CD4-positive, alpha-beta memory T cell (primary cell): Measurements from ENCODE around the gene SLC35B2. TPM values are rescaled to one million over a fixed set of nuclear protein-coding genes. Genes with fewer than 3 reads are reported as not detected.

Experiments used
- CTCF ChIA-PET: fragments of 350-600 bp; sonication (Branson Sonifier 250); formaldehyde crosslinking; loops from one replicate; lab custom pipeline; 2021; ENCODE audit warnings: inconsistent platforms; ENCODE audit not compliant: partially characterized antibody; lab: Charles Lee
- POLR2A ChIA-PET: fragments of 350-600 bp; sonication (Branson Sonifier 250); formaldehyde crosslinking; loops from one replicate; lab custom pipeline; 2021; ENCODE audit not compliant: partially characterized antibody; lab: Charles Lee
- DNase-seq, 5 donors: peaks; one replicate each; pipeline versions ENCODE4 v3.0.0 to v3.0.0-alpha.2; 2020 to 2022; ENCODE audit warnings: mixed read lengths in 1 of 5
- H3K27ac ChIP-seq: one replicate; pipeline ENCODE4 v1.7.0; 2013; ENCODE audit warnings: low read depth, low read length
- H3K27me3 ChIP-seq: 2 replicates; pipeline ENCODE4 v1.7.0; 2013; ENCODE audit warnings: mild to moderate bottlenecking, low read length, moderate library complexity; ENCODE audit not compliant: insufficient read depth
- H3K36me3 ChIP-seq: 2 replicates; pipeline ENCODE4 v1.7.0; 2013; ENCODE audit warnings: mild to moderate bottlenecking, low read length, moderate library complexity; ENCODE audit not compliant: insufficient read depth
- H3K4me1 ChIP-seq: 2 replicates; pipeline ENCODE4 v1.7.0; 2013; ENCODE audit warnings: mild to moderate bottlenecking, low read length, moderate library complexity; ENCODE audit not compliant: insufficient read depth
- H3K4me3 ChIP-seq, 2 donors: one replicate each; pipeline ENCODE4 v1.7.0; 2013; ENCODE audit warnings: low read length in 2 of 2, mild to moderate bottlenecking in 1 of 2
- H3K9me3 ChIP-seq, 2 donors: one replicate each; pipeline ENCODE4 v1.7.0; 2013; ENCODE audit warnings: low read length in 2 of 2, control low read depth in 1 of 2; ENCODE audit not compliant: control insufficient read depth in 1 of 2
- H3K27ac Mint-ChIP-seq, 7 donors: one replicate each; pipeline ENCODE4 v1.8.0; 2020 to 2021; ENCODE audit warnings: mixed read lengths in 7 of 7, mild to moderate bottlenecking in 6 of 7, inconsistent platforms in 3 of 7, moderate library complexity in 3 of 7
- H3K27me3 Mint-ChIP-seq, 2 donors: one replicate each; pipeline ENCODE4 v1.8.0; 2020 to 2021; ENCODE audit warnings: mixed read lengths in 2 of 2
- H3K36me3 Mint-ChIP-seq, 2 donors: one replicate each; pipeline ENCODE4 v1.8.0; 2020 to 2021; ENCODE audit warnings: mixed read lengths in 2 of 2, inconsistent platforms in 1 of 2, mild to moderate bottlenecking in 1 of 2
- H3K4me1 Mint-ChIP-seq, 4 donors: one replicate each; pipeline ENCODE4 v1.8.0; 2020 to 2021; ENCODE audit warnings: mixed read lengths in 4 of 4, mild to moderate bottlenecking in 1 of 4
- H3K4me3 Mint-ChIP-seq, 8 donors: one replicate each; pipeline ENCODE4 v1.8.0; 2020 to 2021; ENCODE audit warnings: mixed read lengths in 8 of 8, mild to moderate bottlenecking in 7 of 8, moderate library complexity in 6 of 8, inconsistent platforms in 3 of 8
- H3K9me3 Mint-ChIP-seq, 8 donors: one replicate each; pipeline ENCODE4 v1.8.0; 2020 to 2021; ENCODE audit warnings: mixed read lengths in 8 of 8, mild to moderate bottlenecking in 5 of 8, inconsistent platforms in 3 of 8, moderate library complexity in 1 of 8
- intact Hi-C: fragments of 100-400 bp; cut with micrococcal nuclease; formaldehyde crosslinking; loops from one replicate; pipeline ENCODE4 v1.15.1; 2023
- polyA plus RNA-seq, 2 donors: library from polyadenylated mRNA; unstranded; fragments of 300-500 nt; fragmentation: Illumina TruSeq; gene quantifications; one replicate each; pipeline ENCODE4 v1.2.3, GENCODE V29; 2021
- total RNA-seq, 2 experiments: library from RNA; stranded (reverse); gene quantifications; one replicate each; pipeline ENCODE4 v1.2.3, GENCODE V29; 2021

SLC35B2 gene
- total and polyA plus RNA-seq, 4 experiments from 2014 or later: 20.7 to 65.3 (median 31.2) TPM

DNA sequence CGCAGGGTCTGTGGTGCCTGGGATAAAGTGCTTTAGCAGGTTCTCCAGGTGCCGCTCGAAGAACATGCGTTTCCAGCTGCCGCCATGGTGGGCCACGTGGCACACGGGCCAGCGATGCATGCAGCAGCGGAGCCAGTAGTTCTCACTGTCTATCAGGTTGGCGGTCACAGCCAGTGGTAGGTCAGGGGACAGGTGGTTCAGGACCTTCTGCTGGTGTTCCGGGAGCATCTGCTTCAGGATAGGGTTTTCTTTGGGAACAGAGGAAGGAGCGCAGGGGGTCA is 28.9 kb upstream of the SLC35B2 start:
- CTCF ChIA-PET: no interaction called here
- H3K27ac ChIP-seq: no peak overlapping the region
- H3K4me3 ChIP-seq: no peak overlapping the region
- no peaks in the 10 kb centered on the region for H3K4me1 ChIP-seq
- intact Hi-C loops: no loop called here
- Mint-ChIP-seq H3K4me1 (no peaks in the 10 kb centered on the region), H3K27ac (no peak overlapping the region), H3K36me3 (no peaks in the 10 kb centered on the region), H3K27me3 (peaks cover 50 to 57% of the 10 kb centered on the region in 2 donors), H3K9me3 (peaks cover 0 to 3% (median 0%) of the 10 kb centered on the region in 8 donors), H3K4me3 (no peak overlapping the region)
- POLR2A ChIA-PET: no interaction called here
- H3K9me3 ChIP-seq: no peaks in the 10 kb centered on the region
- DNase-seq: no peak
- H3K27me3 ChIP-seq: no peaks in the 10 kb centered on the region
- no peaks in the 10 kb centered on the region for H3K36me3 ChIP-seq

DNA sequence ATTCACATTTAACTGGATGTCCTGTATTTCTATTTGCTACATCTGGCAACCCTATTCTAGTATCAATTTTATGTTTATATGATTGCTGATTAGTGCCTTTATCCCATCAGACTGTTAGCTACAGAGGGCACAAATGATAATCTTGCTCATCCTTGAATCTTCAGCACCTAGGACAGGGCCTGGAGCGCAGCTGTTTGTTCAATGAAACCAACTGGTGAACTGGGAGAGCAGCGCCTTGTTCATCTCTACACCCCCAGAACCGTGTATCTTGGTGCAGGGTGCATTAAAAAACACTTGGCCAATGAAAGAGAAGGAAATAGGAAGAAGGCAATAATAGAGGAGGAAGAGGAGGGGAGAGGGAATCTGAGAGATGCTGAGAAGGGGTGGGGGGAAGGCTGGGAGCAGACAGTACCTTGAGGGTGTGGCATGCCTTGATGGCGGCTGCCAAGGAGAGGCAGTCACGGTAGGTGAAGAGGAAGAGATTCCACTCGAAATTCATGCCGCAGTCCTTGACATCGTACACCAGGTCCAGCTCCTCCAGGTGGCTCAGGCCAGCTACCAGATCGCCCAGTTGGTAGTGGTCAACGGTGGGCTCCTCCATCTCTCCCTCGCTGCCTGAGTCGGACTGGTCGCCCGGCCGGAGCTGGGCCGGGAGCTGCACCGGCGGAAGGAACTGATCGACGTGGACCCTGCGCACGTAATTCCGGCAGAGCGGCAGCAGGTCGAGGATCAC is 28.4 kb upstream of the SLC35B2 start:
- no peak for DNase-seq
- Histone ChIP-seq H3K4me3 (no peak overlapping the region), H3K27me3 (no peaks in the 10 kb centered on the region), H3K27ac (no peak overlapping the region), H3K4me1 (no peaks in the 10 kb centered on the region), H3K36me3 (no peaks in the 10 kb centered on the region), H3K9me3 (no peaks in the 10 kb centered on the region)
- Mint-ChIP-seq H3K27me3 (peaks cover 47 to 55% of the 10 kb centered on the region in 2 donors), H3K36me3 (no peaks in the 10 kb centered on the region), H3K4me3 (no peak overlapping the region), H3K9me3 (peaks cover 0 to 3% (median 0%) of the 10 kb centered on the region in 8 donors), H3K27ac (no peak overlapping the region), H3K4me1 (no peaks in the 10 kb centered on the region)
- CTCF ChIA-PET: no interaction called here
- POLR2A ChIA-PET: no interaction called here
- intact Hi-C loops: no loop called here

DNA sequence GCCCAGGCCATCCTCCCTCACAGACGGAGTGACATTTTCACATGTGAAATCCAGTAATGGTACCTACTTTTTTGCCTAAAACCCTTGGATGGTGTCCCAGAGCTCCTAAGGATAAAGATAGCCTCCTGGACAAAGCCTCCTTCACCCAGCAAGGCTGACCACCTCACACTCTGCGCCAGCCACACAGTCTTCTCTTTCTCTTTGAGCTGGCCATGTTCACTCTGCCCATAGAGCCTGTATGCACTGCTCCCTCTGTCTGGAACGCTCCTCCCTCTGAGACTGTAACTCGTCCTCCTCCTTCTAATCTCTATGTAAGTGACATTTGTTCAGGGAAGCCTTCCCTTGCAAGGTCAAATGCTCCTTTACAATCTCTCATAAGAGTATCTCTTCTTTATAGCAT is 27.5 kb upstream of the SLC35B2 start:
- Mint-ChIP-seq H3K4me1 (no peaks in the 10 kb centered on the region), H3K4me3 (no peak overlapping the region), H3K27me3 (peaks cover 43 to 50% of the 10 kb centered on the region in 2 donors), H3K27ac (no peak overlapping the region), H3K36me3 (no peaks in the 10 kb centered on the region), H3K9me3 (peaks cover 0 to 3% (median 0%) of the 10 kb centered on the region in 8 donors)
- CTCF ChIA-PET: no interaction called here
- no peaks in the 10 kb centered on the region for H3K4me1 ChIP-seq
- POLR2A ChIA-PET: no interaction called here
- H3K4me3 ChIP-seq: no peak overlapping the region
- intact Hi-C loops: no loop called here
- H3K27me3 ChIP-seq: no peaks in the 10 kb centered on the region
- DNase-seq: no peak
- no peaks in the 10 kb centered on the region for H3K9me3 ChIP-seq
- H3K27ac ChIP-seq: no peak overlapping the region
- no peaks in the 10 kb centered on the region for H3K36me3 ChIP-seq

DNA sequence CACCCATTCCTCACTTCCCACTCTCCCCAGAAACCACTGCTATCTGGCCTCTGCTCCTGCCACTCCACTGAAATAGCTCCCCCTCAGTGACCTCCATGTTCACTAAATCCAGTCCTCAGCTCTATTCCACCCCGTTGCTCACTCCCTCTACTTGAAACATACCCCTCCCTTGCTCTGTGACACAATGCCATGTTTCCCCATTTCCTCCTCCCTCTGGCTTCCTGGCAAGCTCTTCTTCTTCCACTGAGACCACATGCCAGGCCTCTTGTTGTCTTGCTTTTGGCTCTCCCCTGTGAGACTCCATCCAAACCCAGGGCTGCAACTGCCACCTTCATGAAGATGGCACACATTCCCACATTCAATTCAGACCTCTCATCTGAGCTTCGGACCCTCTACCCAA is 26.8 kb upstream of the SLC35B2 start:
- H3K9me3 Mint-ChIP-seq: peaks cover 0 to 3% (median 0%) of the 10 kb centered on the region in 8 donors
- ChIA-PET CTCF (no interaction called here), POLR2A (no interaction called here)
- H3K9me3 ChIP-seq: no peaks in the 10 kb centered on the region
- H3K36me3 ChIP-seq: no peaks in the 10 kb centered on the region
- H3K27ac ChIP-seq: no peak overlapping the region
- H3K4me3 Mint-ChIP-seq: no peak overlapping the region
- H3K27me3 Mint-ChIP-seq: peaks cover 40 to 52% of the 10 kb centered on the region in 2 donors
- H3K4me1 Mint-ChIP-seq: no peaks in the 10 kb centered on the region
- H3K4me3 ChIP-seq: no peak overlapping the region
- peaks cover 0 to 4% of the 10 kb centered on the region in 2 donors for H3K36me3 Mint-ChIP-seq
- no peak overlapping the region for H3K27ac Mint-ChIP-seq
- no peaks in the 10 kb centered on the region for H3K4me1 ChIP-seq
- DNase-seq: no peak
- intact Hi-C loops: no loop called here
- H3K27me3 ChIP-seq: peaks cover under 1% of the 10 kb centered on the region

DNA sequence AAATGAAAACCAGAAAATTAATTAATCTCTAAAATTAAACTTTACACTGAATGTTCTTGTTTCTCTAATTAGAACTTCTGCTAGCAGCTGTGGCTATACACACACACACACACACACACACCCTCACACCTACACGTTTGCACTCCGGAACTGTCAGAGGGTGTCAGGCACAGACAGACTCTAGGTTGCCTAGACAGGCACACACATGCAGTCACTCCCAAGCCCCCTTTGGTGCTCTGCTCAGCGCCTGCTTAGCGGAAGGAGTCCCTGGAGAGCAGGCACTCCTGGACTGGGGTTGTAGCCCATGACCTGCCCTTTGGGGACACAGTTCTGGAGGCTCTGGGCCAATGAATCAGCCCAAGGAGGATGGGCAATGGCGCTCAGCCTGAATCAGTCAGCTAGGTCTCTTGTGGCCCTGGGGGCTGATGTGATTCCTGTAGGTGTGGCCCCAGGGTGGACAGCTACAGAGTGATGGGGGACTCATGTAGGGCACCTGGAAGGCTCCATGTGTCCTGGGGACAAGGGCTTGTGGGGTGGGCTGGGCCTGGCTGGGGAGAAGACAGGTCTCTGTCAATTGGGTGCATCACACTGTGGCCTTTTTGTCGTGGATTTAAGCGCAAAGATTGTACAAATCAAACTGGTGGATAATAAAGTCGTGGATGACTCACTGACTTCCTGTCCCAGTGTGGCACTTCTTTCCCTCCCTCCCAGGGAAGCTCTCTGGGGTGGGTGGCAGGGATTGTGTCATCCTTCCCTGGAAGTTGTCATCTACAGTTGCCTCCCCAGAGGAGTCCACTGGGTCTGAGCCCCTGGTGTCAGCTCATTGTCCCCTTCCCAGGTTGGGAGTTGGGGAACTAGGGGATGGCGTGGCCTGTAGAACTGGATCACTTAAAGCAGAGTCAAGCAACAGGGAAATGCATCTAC is 21.7 kb upstream of the SLC35B2 start:
- no peaks in the 10 kb centered on the region for H3K4me1 ChIP-seq
- Mint-ChIP-seq H3K4me3 (no peak overlapping the region), H3K27me3 (peaks cover 33 to 52% of the 10 kb centered on the region in 2 donors), H3K36me3 (peaks cover 0 to 9% of the 10 kb centered on the region in 2 donors), H3K9me3 (no peaks in the 10 kb centered on the region), H3K27ac (no peak overlapping the region), H3K4me1 (peaks cover 0 to 13% (median 0%) of the 10 kb centered on the region in 4 donors)
- peaks cover 14% of the 10 kb centered on the region for H3K27me3 ChIP-seq
- ChIA-PET POLR2A (no interaction called here), CTCF (interaction anchor here (1.3 kb wide), 1 partner anchor 11 kb away, joined by 4 read pairs; no protein-coding TSS in a partner anchor)
- intact Hi-C loops: no loop called here
- no peak overlapping the region for H3K27ac ChIP-seq
- no peaks in the 10 kb centered on the region for H3K9me3 ChIP-seq
- no peak for DNase-seq
- no peaks in the 10 kb centered on the region for H3K36me3 ChIP-seq
- no peak overlapping the region for H3K4me3 ChIP-seq

DNA sequence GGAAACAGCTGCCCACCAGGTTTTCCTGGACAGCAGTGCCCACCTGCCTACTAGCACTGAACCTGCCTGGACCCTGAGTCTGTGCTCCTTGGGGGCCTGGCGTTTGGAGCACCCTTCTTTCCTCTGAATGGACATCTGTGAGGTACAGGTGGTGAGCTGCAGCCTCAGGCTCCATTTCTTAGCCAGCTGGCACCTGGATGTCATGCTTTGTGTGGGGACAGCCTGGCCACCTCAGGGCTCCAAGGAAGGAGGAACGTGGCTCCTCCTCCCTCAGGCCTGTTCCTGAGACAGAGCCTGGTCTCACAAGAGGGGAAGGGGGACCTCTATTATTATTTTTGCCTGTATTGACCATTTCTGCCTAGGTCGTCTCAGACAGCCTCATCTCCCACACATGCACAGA is 21.0 kb upstream of the SLC35B2 start:
- no peaks in the 10 kb centered on the region for H3K9me3 Mint-ChIP-seq
- no peak overlapping the region for H3K4me3 Mint-ChIP-seq
- peaks cover 0 to 9% of the 10 kb centered on the region in 2 donors for H3K36me3 Mint-ChIP-seq
- H3K27ac Mint-ChIP-seq: no peak overlapping the region
- intact Hi-C loops: no loop called here
- Histone ChIP-seq H3K9me3 (no peaks in the 10 kb centered on the region), H3K27ac (no peak overlapping the region), H3K4me3 (no peak overlapping the region), H3K4me1 (no peaks in the 10 kb centered on the region), H3K36me3 (no peaks in the 10 kb centered on the region), H3K27me3 (peaks cover 14% of the 10 kb centered on the region)
- peaks cover 33 to 53% of the 10 kb centered on the region in 2 donors for H3K27me3 Mint-ChIP-seq
- POLR2A ChIA-PET: no interaction called here
- no peak for DNase-seq
- CTCF ChIA-PET: interaction anchor here (1.3 kb wide), 2 partner anchors 10 to 27 kb away, joined by 4 to 5 read pairs; no protein-coding TSS in a partner anchor
- peaks cover 0 to 13% (median 0%) of the 10 kb centered on the region in 4 donors for H3K4me1 Mint-ChIP-seq

DNA sequence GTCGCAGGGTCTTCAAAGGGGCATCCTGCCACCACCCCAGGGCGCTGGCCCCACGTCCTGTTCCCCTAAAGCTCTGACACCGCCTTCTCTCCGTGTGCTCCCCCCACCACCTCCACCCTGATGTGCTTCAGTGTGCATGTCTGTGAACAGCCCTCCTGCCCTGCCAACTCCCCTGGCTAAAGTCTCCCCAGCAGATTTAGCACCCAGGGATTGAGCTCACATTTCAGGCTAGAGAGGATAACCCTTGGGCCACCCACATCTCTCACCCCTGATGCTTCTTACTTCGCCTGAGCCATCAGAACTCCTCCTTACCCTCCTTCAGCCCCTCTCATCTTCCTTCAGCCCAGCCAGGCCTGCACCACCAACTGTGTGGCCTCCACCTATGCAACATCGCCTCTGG is 20.4 kb upstream of the SLC35B2 start:
- Mint-ChIP-seq H3K27me3 (peaks cover 36 to 56% of the 10 kb centered on the region in 2 donors), H3K4me3 (peak overlapping the region in 1 of 8 donors; percentile 49), H3K27ac (no peak overlapping the region), H3K36me3 (peaks cover 0 to 9% of the 10 kb centered on the region in 2 donors), H3K9me3 (peaks cover 0 to under 1% (median 0%) of the 10 kb centered on the region in 8 donors), H3K4me1 (peaks cover 0 to 13% (median 0%) of the 10 kb centered on the region in 4 donors)
- ChIA-PET POLR2A (no interaction called here), CTCF (interaction anchor here (1.3 kb wide), 2 partner anchors 10 to 27 kb away, joined by 4 to 5 read pairs; no protein-coding TSS in a partner anchor)
- DNase-seq: no peak
- intact Hi-C loops: no loop called here
- H3K27me3 ChIP-seq: peaks cover 16% of the 10 kb centered on the region
- H3K4me3 ChIP-seq: no peak overlapping the region
- H3K9me3 ChIP-seq: no peaks in the 10 kb centered on the region
- no peaks in the 10 kb centered on the region for H3K36me3 ChIP-seq
- H3K27ac ChIP-seq: no peak overlapping the region
- no peaks in the 10 kb centered on the region for H3K4me1 ChIP-seq
